Chondrocyte (in vitro differentiated cells): ENCODE results near the gene PTTG1IP. TPM values are rescaled to one million over a fixed set of nuclear protein-coding genes. Genes with fewer than 3 reads are reported as not detected.

Source experiments
- DNase-seq: peaks from one replicate; pipeline ENCODE4 v3.0.0; 2021; ENCODE audit warnings: mixed read lengths, low spot score
- H3K27ac Mint-ChIP-seq: one replicate; pipeline ENCODE4 v1.8.0; 2021; ENCODE audit warnings: mild to moderate bottlenecking, moderate library complexity, mixed read lengths; ENCODE audit not compliant: unreplicated experiment
- H3K27me3 Mint-ChIP-seq: 2 replicates; pipeline ENCODE4 v1.8.0; 2021; ENCODE audit warnings: low read depth, mixed read lengths
- H3K36me3 Mint-ChIP-seq: 2 replicates; pipeline ENCODE4 v1.8.0; 2021; ENCODE audit warnings: low read depth, mixed read lengths
- H3K4me1 Mint-ChIP-seq: 2 replicates; pipeline ENCODE4 v1.8.0; 2021; ENCODE audit warnings: low read depth, mild to moderate bottlenecking, mixed read lengths
- H3K4me3 Mint-ChIP-seq: one replicate; pipeline ENCODE4 v1.8.0; 2021; ENCODE audit warnings: mild to moderate bottlenecking, moderate library complexity, mixed read lengths; ENCODE audit not compliant: unreplicated experiment
- H3K9me3 Mint-ChIP-seq: 2 replicates; pipeline ENCODE4 v1.8.0; 2021; ENCODE audit warnings: low read depth, mixed read lengths
- total RNA-seq: library from RNA; stranded (reverse); gene quantifications from 3 replicates; pipeline ENCODE4 v1.2.1, GENCODE V29; 2021
- TF ChIP-seq, protein P1 (sequence below): fragments of 200-600 bp; sonication (generic); IDR thresholded peaks from 2 replicates; pipeline ENCODE4 v1.5.0; 2021; ENCODE audit warnings: antibody characterized with exemption, mild to moderate bottlenecking, moderate library complexity

Gene PTTG1IP
- total RNA-seq, 1 donor from 2014 or later: 329 TPM

GRCh38 chr21:44911068-44911383 is 37.5 kb upstream of the PTTG1IP start:
- no peak for DNase-seq
- H3K36me3 Mint-ChIP-seq: no peaks in the 10 kb centered on the region
- H3K27ac Mint-ChIP-seq: no peak overlapping the region
- H3K4me3 Mint-ChIP-seq: no peak overlapping the region
- TF ChIP-seq, protein P1, sequence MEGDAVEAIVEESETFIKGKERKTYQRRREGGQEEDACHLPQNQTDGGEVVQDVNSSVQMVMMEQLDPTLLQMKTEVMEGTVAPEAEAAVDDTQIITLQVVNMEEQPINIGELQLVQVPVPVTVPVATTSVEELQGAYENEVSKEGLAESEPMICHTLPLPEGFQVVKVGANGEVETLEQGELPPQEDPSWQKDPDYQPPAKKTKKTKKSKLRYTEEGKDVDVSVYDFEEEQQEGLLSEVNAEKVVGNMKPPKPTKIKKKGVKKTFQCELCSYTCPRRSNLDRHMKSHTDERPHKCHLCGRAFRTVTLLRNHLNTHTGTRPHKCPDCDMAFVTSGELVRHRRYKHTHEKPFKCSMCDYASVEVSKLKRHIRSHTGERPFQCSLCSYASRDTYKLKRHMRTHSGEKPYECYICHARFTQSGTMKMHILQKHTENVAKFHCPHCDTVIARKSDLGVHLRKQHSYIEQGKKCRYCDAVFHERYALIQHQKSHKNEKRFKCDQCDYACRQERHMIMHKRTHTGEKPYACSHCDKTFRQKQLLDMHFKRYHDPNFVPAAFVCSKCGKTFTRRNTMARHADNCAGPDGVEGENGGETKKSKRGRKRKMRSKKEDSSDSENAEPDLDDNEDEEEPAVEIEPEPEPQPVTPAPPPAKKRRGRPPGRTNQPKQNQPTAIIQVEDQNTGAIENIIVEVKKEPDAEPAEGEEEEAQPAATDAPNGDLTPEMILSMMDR: no peak
- no peaks in the 10 kb centered on the region for H3K9me3 Mint-ChIP-seq
- peaks cover 16% of the 10 kb centered on the region for H3K4me1 Mint-ChIP-seq
- H3K27me3 Mint-ChIP-seq: peaks cover 42% of the 10 kb centered on the region

- no peak for DNase-seq
- Mint-ChIP-seq H3K9me3 (no peaks in the 10 kb centered on the region), H3K27ac (no peak overlapping the region), H3K27me3 (peaks cover 40% of the 10 kb centered on the region), H3K4me1 (peaks cover 16% of the 10 kb centered on the region), H3K4me3 (no peak overlapping the region), H3K36me3 (no peaks in the 10 kb centered on the region)
- TF ChIP-seq, protein P1: no peak
Observed at GRCh38 chr21:44910229-44911067, 37.0 kb upstream of the PTTG1IP start.

GRCh38 chr21:44909719-44910118 is 36.2 kb upstream of the PTTG1IP start:
- no peaks in the 10 kb centered on the region for H3K9me3 Mint-ChIP-seq
- peaks cover 35% of the 10 kb centered on the region for H3K27me3 Mint-ChIP-seq
- peaks cover 15% of the 10 kb centered on the region for H3K4me1 Mint-ChIP-seq
- H3K4me3 Mint-ChIP-seq: no peak overlapping the region
- TF ChIP-seq, protein P1: no peak
- no peak overlapping the region for H3K27ac Mint-ChIP-seq
- no peaks in the 10 kb centered on the region for H3K36me3 Mint-ChIP-seq
- no peak for DNase-seq

DNA sequence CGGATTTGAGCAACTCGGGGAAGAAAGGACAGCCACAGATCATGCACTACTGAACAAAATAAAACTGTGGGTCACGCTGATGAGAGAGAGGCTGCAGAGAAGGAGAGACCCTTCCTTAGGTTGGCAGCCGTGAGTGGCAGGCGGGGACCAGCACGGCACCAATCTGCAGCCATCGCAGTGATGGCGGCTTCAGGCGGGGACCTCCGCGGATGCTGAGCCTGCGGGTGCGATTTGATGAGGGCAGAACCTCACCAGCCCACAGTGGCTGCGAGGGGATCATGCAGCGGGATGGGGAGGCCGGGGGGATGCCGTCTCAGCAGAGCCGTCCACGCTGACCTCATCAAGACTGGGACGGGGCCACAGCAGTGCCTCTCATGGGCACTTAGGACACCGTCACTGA is 35.4 kb upstream of the PTTG1IP start:
- Mint-ChIP-seq H3K36me3 (no peaks in the 10 kb centered on the region), H3K4me1 (peaks cover 10% of the 10 kb centered on the region), H3K4me3 (no peak overlapping the region), H3K9me3 (no peaks in the 10 kb centered on the region), H3K27me3 (peaks cover 37% of the 10 kb centered on the region), H3K27ac (no peak overlapping the region)
- TF ChIP-seq, protein P1: no peak
- no peak for DNase-seq

DNA sequence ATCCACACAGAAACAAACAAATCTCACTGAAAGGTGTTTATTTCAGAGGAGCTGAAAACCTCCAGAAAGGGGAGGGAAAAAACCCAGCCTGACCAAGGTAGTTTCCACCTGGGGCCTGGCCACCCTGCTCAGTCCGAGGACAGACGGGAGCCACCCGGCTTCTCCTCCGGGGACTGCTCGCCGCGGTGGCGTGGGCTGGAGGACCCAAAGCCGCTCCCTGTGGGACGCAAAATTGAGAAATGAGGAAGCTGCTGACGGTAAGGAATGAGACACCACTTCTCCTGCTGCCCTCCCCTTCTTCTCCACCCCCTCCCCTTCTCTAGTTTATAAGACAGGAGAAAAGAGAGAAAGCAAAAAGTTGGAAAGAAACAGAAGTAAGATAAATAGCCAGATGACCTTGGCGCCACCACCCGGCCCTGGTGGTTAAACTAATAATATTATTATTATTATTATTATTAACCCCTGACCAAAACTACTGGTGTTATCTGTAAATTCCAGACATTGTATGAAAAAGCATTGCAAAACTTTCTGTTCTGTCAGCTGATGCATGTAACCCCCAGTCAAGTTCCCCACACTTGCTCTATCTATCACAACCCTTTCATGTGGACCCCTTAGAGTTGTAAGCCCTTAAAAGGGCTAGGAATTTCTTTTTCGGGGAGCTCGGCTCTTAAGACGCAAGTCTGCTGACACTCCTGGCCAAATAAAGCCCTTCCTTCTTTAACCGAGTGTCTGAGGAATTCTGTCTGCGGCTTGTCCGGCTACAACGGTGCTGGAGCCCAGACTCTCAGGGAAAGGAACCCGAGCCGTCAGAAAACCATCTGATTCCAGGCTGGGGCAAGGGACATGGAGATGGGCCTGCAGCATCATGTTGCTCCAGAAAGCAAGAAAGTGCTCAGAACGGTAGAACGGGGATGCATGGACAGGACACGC is 34.7 kb upstream of the PTTG1IP start:
- TF ChIP-seq, protein P1: no peak
- H3K4me1 Mint-ChIP-seq: peaks cover 10% of the 10 kb centered on the region

More for the DNA sequence above, 34.7 kb upstream of the PTTG1IP start:
- Mint-ChIP-seq H3K9me3 (no peaks in the 10 kb centered on the region), H3K27me3 (peaks cover 37% of the 10 kb centered on the region), H3K4me3 (no peak overlapping the region), H3K36me3 (no peaks in the 10 kb centered on the region), H3K27ac (no peak overlapping the region)
- no peak for DNase-seq
